ENCODE data around the gene DCBLD1. TPM values are rescaled to one million over a fixed set of nuclear protein-coding genes. Genes with fewer than 3 reads are reported as not detected.

DCBLD1 gene
- total RNA-seq, 1 donor from 2014 or later: 9.1 TPM

GRCh38 chr6:117487821-117488220, 5.3 kb downstream of the DCBLD1 start:
- peaks cover 16% of the 10 kb centered on the region for H3K4me1 Mint-ChIP-seq
- no peak overlapping the region for H3K27ac Mint-ChIP-seq (ENCODE audit: unreplicated experiment)
- H3K4me3 Mint-ChIP-seq: no peak overlapping the region
- peaks cover 7% of the 10 kb centered on the region for H3K27me3 Mint-ChIP-seq (ENCODE audit: low read depth)
- no peak for DNase-seq (ENCODE audit: low read depth, low spot score)
- TF ChIP-seq, protein P1, sequence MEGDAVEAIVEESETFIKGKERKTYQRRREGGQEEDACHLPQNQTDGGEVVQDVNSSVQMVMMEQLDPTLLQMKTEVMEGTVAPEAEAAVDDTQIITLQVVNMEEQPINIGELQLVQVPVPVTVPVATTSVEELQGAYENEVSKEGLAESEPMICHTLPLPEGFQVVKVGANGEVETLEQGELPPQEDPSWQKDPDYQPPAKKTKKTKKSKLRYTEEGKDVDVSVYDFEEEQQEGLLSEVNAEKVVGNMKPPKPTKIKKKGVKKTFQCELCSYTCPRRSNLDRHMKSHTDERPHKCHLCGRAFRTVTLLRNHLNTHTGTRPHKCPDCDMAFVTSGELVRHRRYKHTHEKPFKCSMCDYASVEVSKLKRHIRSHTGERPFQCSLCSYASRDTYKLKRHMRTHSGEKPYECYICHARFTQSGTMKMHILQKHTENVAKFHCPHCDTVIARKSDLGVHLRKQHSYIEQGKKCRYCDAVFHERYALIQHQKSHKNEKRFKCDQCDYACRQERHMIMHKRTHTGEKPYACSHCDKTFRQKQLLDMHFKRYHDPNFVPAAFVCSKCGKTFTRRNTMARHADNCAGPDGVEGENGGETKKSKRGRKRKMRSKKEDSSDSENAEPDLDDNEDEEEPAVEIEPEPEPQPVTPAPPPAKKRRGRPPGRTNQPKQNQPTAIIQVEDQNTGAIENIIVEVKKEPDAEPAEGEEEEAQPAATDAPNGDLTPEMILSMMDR (conservative IDR thresholded peaks at IDR 0.05): no peak
- H3K9me3 Mint-ChIP-seq: peaks cover 3% of the 10 kb centered on the region
- peaks cover 5% of the 10 kb centered on the region for H3K36me3 Mint-ChIP-seq (ENCODE audit: low read depth)

DNA sequence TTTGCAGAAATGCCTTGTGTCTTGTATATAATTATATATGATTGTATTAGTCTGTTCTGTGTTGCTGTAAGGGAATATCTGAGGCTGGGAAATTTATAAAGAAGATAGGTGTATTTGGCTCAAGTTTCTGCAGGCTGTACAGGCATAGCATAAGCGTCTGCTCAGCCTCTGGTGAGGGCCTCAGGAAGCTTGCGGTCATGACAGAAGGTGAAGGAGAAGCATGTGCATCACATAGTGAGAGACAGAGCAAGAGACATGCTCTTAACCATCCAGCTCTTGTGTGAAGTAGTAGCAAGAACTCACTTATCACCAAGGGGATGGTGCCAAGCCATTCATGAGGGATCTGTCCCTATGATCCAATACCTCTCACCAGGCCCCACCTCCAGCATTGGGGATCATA, 6.5 kb downstream of the DCBLD1 start:
- TF ChIP-seq, protein P1 (conservative IDR thresholded peaks at IDR 0.05): no peak
- H3K4me1 Mint-ChIP-seq: peaks cover 10% of the 10 kb centered on the region
- no peak for DNase-seq (ENCODE audit: low read depth, low spot score)
- H3K4me3 Mint-ChIP-seq: no peak overlapping the region
- peaks cover 3% of the 10 kb centered on the region for H3K9me3 Mint-ChIP-seq
- H3K27ac Mint-ChIP-seq (ENCODE audit: unreplicated experiment): no peak overlapping the region
- peaks cover 5% of the 10 kb centered on the region for H3K36me3 Mint-ChIP-seq (ENCODE audit: low read depth)
- no peaks in the 10 kb centered on the region for H3K27me3 Mint-ChIP-seq (ENCODE audit: low read depth)

DNA sequence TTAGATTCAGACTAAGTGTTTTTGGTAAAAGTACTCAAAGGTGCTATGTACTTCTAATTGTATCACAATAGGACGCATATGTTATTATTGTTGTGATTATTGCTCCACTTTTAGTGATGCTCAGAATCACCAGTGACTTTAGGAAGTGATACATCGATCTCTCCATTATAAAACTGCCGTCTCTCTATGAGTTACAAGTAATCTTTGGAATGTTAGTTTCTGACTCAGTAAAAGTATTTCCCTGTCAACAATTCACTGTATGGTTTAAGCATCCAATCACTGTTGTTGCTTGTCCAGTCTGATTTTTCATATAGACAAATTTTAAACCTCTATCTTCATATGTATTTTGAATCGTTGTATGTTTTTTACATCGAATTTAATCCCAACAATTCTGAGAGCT, 9.4 kb downstream of the DCBLD1 start:
- no peaks in the 10 kb centered on the region for H3K4me1 Mint-ChIP-seq
- no peak overlapping the region for H3K4me3 Mint-ChIP-seq
- no peak overlapping the region for H3K27ac Mint-ChIP-seq (ENCODE audit: unreplicated experiment)
- DNase-seq (ENCODE audit: low read depth, low spot score): no peak
- TF ChIP-seq, protein P1 (conservative IDR thresholded peaks at IDR 0.05): no peak
- peaks cover 5% of the 10 kb centered on the region for H3K36me3 Mint-ChIP-seq (ENCODE audit: low read depth)
- H3K9me3 Mint-ChIP-seq: peaks cover 3% of the 10 kb centered on the region
- no peaks in the 10 kb centered on the region for H3K27me3 Mint-ChIP-seq (ENCODE audit: low read depth)

DNA sequence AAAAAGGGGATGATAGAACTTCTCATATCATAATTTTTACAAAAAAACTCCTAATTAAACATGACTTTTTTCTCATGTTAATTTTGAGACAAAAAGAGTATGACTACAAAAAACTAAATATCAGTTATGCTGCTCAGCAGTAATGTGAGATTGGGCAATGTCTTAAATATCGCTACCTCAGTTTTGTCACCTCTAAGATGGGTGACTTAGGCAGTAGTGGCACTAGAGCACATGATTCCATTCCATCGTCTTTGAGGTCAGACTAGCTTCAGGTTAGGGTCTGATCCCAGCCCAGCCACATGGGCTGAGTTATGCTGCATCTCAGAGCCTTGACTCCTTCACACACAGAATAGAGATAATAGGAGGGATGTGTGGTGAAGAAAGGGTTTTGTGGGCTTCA, 11.0 kb downstream of the DCBLD1 start:
- TF ChIP-seq, protein P1 (conservative IDR thresholded peaks at IDR 0.05): no peak
- DNase-seq (ENCODE audit: low read depth, low spot score): no peak
- H3K4me3 Mint-ChIP-seq: no peak overlapping the region
- H3K36me3 Mint-ChIP-seq (ENCODE audit: low read depth): no peaks in the 10 kb centered on the region
- no peak overlapping the region for H3K27ac Mint-ChIP-seq (ENCODE audit: unreplicated experiment)
- H3K9me3 Mint-ChIP-seq: no peaks in the 10 kb centered on the region
- H3K27me3 Mint-ChIP-seq (ENCODE audit: low read depth): no peaks in the 10 kb centered on the region
- peaks cover 6% of the 10 kb centered on the region for H3K4me1 Mint-ChIP-seq

DNA sequence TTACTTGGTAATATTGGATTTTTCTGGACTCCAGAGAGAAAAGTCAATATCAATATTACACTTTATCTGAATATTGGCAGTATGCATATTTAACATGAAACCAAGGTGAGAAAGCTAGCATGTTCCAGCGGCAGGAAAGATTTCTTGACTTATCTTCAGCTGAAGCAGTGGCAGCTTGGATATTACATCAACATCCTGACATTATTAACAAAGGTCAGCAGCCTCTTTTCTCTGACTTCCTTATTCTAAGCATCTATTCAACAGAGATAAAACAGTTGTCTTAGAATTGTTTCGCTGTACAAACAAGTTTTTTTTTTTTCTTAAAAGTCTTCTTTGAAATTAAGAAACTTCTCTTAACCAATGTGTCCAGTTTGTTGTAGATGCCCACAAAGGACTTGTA, 11.8 kb downstream of the DCBLD1 start:
- no peaks in the 10 kb centered on the region for H3K36me3 Mint-ChIP-seq (ENCODE audit: low read depth)
- H3K27me3 Mint-ChIP-seq (ENCODE audit: low read depth): no peaks in the 10 kb centered on the region
- DNase-seq (ENCODE audit: low read depth, low spot score): no peak
- H3K9me3 Mint-ChIP-seq: no peaks in the 10 kb centered on the region
- TF ChIP-seq, protein P1 (conservative IDR thresholded peaks at IDR 0.05): no peak
- H3K4me1 Mint-ChIP-seq: peaks cover 7% of the 10 kb centered on the region
- no peak overlapping the region for H3K4me3 Mint-ChIP-seq
- H3K27ac Mint-ChIP-seq (ENCODE audit: unreplicated experiment): no peak overlapping the region

Data from neural crest cell (in vitro differentiated cells).